OCI-LY3 (cell line): ENCODE data around the gene MAML2.

Experiments used
- H2AFZ ChIP-seq: fragments of 200-600, 300-600 bp; shearing (Covaris generic); 2 replicates; pipeline ENCODE4 v1.6.0; 2014; ENCODE audit warnings: antibody characterized with exemption, low read depth, low read length
- H3K27ac ChIP-seq: fragments of 200-600, 300-600 bp; sonication (generic); 2 replicates; pipeline ENCODE4 v1.5.1; 2014; ENCODE audit warnings: mild to moderate bottlenecking, low read length, moderate library complexity, mixed read lengths
- H3K27me3 ChIP-seq: fragments of 200-600, 300-600 bp; sonication (generic); 2 replicates; pipeline ENCODE4 v1.6.1; 2014; ENCODE audit warnings: low read depth, low read length, mixed read lengths
- H3K36me3 ChIP-seq: fragments of 200-600, 300-600 bp; sonication (generic); replicated peaks from 2 replicates; pipeline ENCODE3; 2014; ENCODE audit warnings: low read depth, low read length, mixed read lengths
- H3K4me1 ChIP-seq: fragments of 300-600, 200-600 bp; sonication (generic); 2 replicates; pipeline ENCODE4 v1.6.1; 2014; ENCODE audit warnings: low read length, mixed read lengths
- H3K4me2 ChIP-seq: fragments of 200-600, 300-600 bp; sonication (generic); 2 replicates; pipeline ENCODE4 v1.6.1; 2014; ENCODE audit warnings: low read length, mixed read lengths
- H3K4me3 ChIP-seq: fragments of 300-600, 200-600 bp; sonication (generic); 2 replicates; pipeline ENCODE4 v1.5.1; 2014; ENCODE audit warnings: antibody characterized with exemption, mild to moderate bottlenecking, low read length, moderate library complexity
- H3K79me2 ChIP-seq: fragments of 300-600, 200-600 bp; shearing (Covaris generic); 2 replicates; pipeline ENCODE4 v1.6.1; 2014; ENCODE audit warnings: mild to moderate bottlenecking, low read length, mixed read lengths
- H3K9ac ChIP-seq: fragments of 300-600, 200-600 bp; shearing (Covaris generic); 2 replicates; pipeline ENCODE4 v1.6.0; 2014; ENCODE audit warnings: mild to moderate bottlenecking, low read length, moderate library complexity
- H3K9me3 ChIP-seq: fragments of 200-600, 300-600 bp; shearing (Covaris generic); 2 replicates; pipeline ENCODE4 v1.6.1; 2014; ENCODE audit warnings: low read length, mixed read lengths; ENCODE audit not compliant: insufficient read depth
- H4K20me1 ChIP-seq: fragments of 200-600, 300-600 bp; sonication (generic); 2 replicates; pipeline ENCODE4 v1.6.1; 2016; ENCODE audit warnings: low read length, mixed read lengths; ENCODE audit not compliant: insufficient read depth
- EZH2phosphoT487 ChIP-seq: fragments of 200-600 bp; shearing (Covaris generic); IDR thresholded peaks from 2 replicates; pipeline ENCODE4 v1.6.1; 2018; ENCODE audit warnings: antibody characterized with exemption, mixed run types, low read depth
- TF ChIP-seq, protein P1 (sequence below): fragments of 200-600, 300-600 bp; sonication (generic); IDR thresholded peaks from 2 replicates; pipeline ENCODE4 v1.5.1; 2014; ENCODE audit warnings: antibody characterized with exemption, low read length, low read depth

MAML2 gene

GRCh38 chr11:96001037-96001436 lies 342.0 kb downstream of the MAML2 start:
- no peak overlapping the region for H3K4me2 ChIP-seq
- no peaks in the 10 kb centered on the region for H3K36me3 ChIP-seq
- H4K20me1 ChIP-seq: no peaks in the 10 kb centered on the region
- no peaks in the 10 kb centered on the region for H3K4me1 ChIP-seq
- H3K9me3 ChIP-seq: no peaks in the 10 kb centered on the region
- H3K9ac ChIP-seq: no peak overlapping the region
- H3K79me2 ChIP-seq: no peaks in the 10 kb centered on the region
- H3K27me3 ChIP-seq: no peaks in the 10 kb centered on the region
- TF ChIP-seq EZH2phosphoT487: no peak
- TF ChIP-seq, protein P1, sequence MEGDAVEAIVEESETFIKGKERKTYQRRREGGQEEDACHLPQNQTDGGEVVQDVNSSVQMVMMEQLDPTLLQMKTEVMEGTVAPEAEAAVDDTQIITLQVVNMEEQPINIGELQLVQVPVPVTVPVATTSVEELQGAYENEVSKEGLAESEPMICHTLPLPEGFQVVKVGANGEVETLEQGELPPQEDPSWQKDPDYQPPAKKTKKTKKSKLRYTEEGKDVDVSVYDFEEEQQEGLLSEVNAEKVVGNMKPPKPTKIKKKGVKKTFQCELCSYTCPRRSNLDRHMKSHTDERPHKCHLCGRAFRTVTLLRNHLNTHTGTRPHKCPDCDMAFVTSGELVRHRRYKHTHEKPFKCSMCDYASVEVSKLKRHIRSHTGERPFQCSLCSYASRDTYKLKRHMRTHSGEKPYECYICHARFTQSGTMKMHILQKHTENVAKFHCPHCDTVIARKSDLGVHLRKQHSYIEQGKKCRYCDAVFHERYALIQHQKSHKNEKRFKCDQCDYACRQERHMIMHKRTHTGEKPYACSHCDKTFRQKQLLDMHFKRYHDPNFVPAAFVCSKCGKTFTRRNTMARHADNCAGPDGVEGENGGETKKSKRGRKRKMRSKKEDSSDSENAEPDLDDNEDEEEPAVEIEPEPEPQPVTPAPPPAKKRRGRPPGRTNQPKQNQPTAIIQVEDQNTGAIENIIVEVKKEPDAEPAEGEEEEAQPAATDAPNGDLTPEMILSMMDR: no peak
- H3K4me3 ChIP-seq: no peak overlapping the region
- no peak overlapping the region for H3K27ac ChIP-seq
- H2AFZ ChIP-seq: no peak overlapping the region

- Histone ChIP-seq H4K20me1 (no peaks in the 10 kb centered on the region), H3K4me2 (no peak overlapping the region), H3K4me1 (no peaks in the 10 kb centered on the region), H3K36me3 (no peaks in the 10 kb centered on the region), H3K4me3 (no peak overlapping the region), H3K9me3 (no peaks in the 10 kb centered on the region), H3K9ac (no peak overlapping the region), H3K27me3 (no peaks in the 10 kb centered on the region), H3K27ac (no peak overlapping the region), H2AFZ (no peak overlapping the region), H3K79me2 (no peaks in the 10 kb centered on the region)
- no peak for TF ChIP-seq EZH2phosphoT487
- TF ChIP-seq, protein P1: no peak
Measured at GRCh38 chr11:95999711-96000406, 343.1 kb downstream of the MAML2 start.

DNA sequence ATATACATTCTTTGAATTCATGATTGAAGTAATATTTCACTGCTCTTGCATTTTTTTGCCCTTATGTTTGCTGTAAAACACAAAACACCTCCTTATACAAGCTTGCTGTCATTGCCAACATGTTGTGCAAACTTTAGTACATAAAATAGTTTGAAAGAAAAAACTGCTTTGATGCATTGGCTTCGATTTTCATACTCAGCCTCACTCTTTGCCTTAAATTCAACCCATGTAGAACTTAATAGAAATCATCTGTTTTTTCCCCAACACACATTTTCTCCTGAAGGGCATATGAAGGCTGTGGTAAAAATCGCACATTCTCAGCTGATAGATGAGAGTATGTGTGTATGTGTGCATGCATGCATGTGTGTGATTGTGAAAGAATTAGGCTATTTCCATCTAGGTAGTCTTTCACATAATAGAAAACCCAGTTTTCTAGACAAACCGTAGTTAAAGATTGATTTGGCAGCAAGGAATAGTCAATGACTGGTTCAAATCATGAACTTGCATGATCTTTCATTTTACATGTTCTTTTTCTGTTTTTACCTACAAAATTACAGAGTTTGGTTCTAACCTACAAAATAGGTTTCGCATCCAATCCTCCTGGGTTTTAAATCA lies 346.3 kb downstream of the MAML2 start:
- Histone ChIP-seq H3K27me3 (no peaks in the 10 kb centered on the region), H3K9me3 (no peaks in the 10 kb centered on the region), H3K36me3 (no peaks in the 10 kb centered on the region), H3K4me2 (no peak overlapping the region), H3K4me1 (no peaks in the 10 kb centered on the region), H3K79me2 (no peaks in the 10 kb centered on the region), H2AFZ (no peak overlapping the region), H3K9ac (no peak overlapping the region), H3K4me3 (no peak overlapping the region), H4K20me1 (no peaks in the 10 kb centered on the region), H3K27ac (no peak overlapping the region)
- TF ChIP-seq, protein P1: no peak
- TF ChIP-seq EZH2phosphoT487: no peak

DNA sequence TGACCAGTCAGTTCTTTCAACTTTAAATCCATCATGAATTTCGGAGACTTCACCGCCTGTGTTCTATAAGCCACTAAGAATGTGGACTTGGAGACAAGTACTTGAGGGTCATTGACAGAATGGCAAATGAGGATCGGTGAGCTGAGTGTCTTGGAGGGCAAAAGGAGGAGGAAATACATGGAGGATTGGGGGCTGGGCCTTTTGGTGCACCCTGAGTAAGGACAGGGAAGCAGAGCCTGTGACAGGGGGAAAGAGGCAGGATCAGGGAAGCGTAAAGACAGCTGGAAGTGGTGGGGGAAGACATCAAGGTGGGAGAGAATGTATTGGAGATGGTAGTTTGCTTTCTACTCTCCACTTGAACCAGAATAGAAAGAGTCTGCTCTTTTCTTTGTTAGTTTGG lies 348.7 kb downstream of the MAML2 start:
- no peaks in the 10 kb centered on the region for H3K79me2 ChIP-seq

More for the DNA sequence above, 348.7 kb downstream of the MAML2 start:
- Histone ChIP-seq H3K9me3 (no peaks in the 10 kb centered on the region), H2AFZ (no peak overlapping the region), H3K4me2 (no peak overlapping the region), H3K27me3 (no peaks in the 10 kb centered on the region), H3K36me3 (no peaks in the 10 kb centered on the region), H4K20me1 (no peaks in the 10 kb centered on the region), H3K9ac (no peak overlapping the region), H3K4me1 (no peaks in the 10 kb centered on the region), H3K27ac (no peak overlapping the region), H3K4me3 (no peak overlapping the region)
- TF ChIP-seq EZH2phosphoT487: no peak
